Measurements from ENCODE around the gene ELOVL4. TPM values are rescaled to one million over a fixed set of nuclear protein-coding genes. Genes with fewer than 3 reads are reported as not detected.

ELOVL4 gene
- total RNA-seq, 1 donor from 2014 or later, result 5.9 TPM

- Mint-ChIP-seq H3K9me3 (ENCODE audit: low read depth) (peaks cover 13% of the 10 kb centered on the region), H3K36me3 (ENCODE audit: insufficient read depth) (no peaks in the 10 kb centered on the region), H3K4me1 (ENCODE audit: low read depth) (no peaks in the 10 kb centered on the region), H3K27me3 (no peaks in the 10 kb centered on the region), H3K27ac (no peak overlapping the region), H3K4me3 (ENCODE audit: low read depth) (no peak overlapping the region)
- DNase-seq (ENCODE audit: low spot score, unreplicated experiment), result no peak
- no peak for TF ChIP-seq CTCF (IDR thresholded peaks at IDR 0.05; ENCODE audit: unreplicated experiment)
These were observed 51.3 kb downstream of the ELOVL4 start for GRCh38 chr6:79896075-79896449.

- H3K4me3 Mint-ChIP-seq (ENCODE audit: low read depth), result no peak overlapping the region
- peaks cover 18% of the 10 kb centered on the region for H3K9me3 Mint-ChIP-seq (ENCODE audit: low read depth)
- H3K27me3 Mint-ChIP-seq, result no peaks in the 10 kb centered on the region
- H3K27ac Mint-ChIP-seq, result no peak overlapping the region
- peaks cover 2% of the 10 kb centered on the region for H3K36me3 Mint-ChIP-seq (ENCODE audit: insufficient read depth)
- no peaks in the 10 kb centered on the region for H3K4me1 Mint-ChIP-seq (ENCODE audit: low read depth)
- no peak for DNase-seq (ENCODE audit: low spot score, unreplicated experiment)
- no peak for TF ChIP-seq CTCF (IDR thresholded peaks at IDR 0.05; ENCODE audit: unreplicated experiment)
These were observed 51.8 kb downstream of the ELOVL4 start for GRCh38 chr6:79895382-79896074.

GRCh38 chr6:79894939-79895338 is 52.4 kb downstream of the ELOVL4 start:
- no peaks in the 10 kb centered on the region for H3K27me3 Mint-ChIP-seq
- no peak overlapping the region for H3K27ac Mint-ChIP-seq
- TF ChIP-seq CTCF (IDR thresholded peaks at IDR 0.05; ENCODE audit: unreplicated experiment), result no peak
- no peak for DNase-seq (ENCODE audit: low spot score, unreplicated experiment)
- H3K4me1 Mint-ChIP-seq (ENCODE audit: low read depth), result no peaks in the 10 kb centered on the region
- peaks cover 2% of the 10 kb centered on the region for H3K36me3 Mint-ChIP-seq (ENCODE audit: insufficient read depth)
- peaks cover 24% of the 10 kb centered on the region for H3K9me3 Mint-ChIP-seq (ENCODE audit: low read depth)
- no peak overlapping the region for H3K4me3 Mint-ChIP-seq (ENCODE audit: low read depth)

- no peaks in the 10 kb centered on the region for H3K4me1 Mint-ChIP-seq (ENCODE audit: low read depth)
- H3K4me3 Mint-ChIP-seq (ENCODE audit: low read depth), result no peak overlapping the region
- no peak for TF ChIP-seq CTCF (IDR thresholded peaks at IDR 0.05; ENCODE audit: unreplicated experiment)
- H3K27ac Mint-ChIP-seq, result no peak overlapping the region
- H3K36me3 Mint-ChIP-seq (ENCODE audit: insufficient read depth), result peaks cover 2% of the 10 kb centered on the region
- no peak for DNase-seq (ENCODE audit: low spot score, unreplicated experiment)
- no peaks in the 10 kb centered on the region for H3K27me3 Mint-ChIP-seq
- peaks cover 28% of the 10 kb centered on the region for H3K9me3 Mint-ChIP-seq (ENCODE audit: low read depth)
These were observed 58.8 kb downstream of the ELOVL4 start for GRCh38 chr6:79888587-79888986.

- no peaks in the 10 kb centered on the region for H3K36me3 Mint-ChIP-seq (ENCODE audit: insufficient read depth)
- peaks cover 17% of the 10 kb centered on the region for H3K9me3 Mint-ChIP-seq (ENCODE audit: low read depth)
- H3K4me1 Mint-ChIP-seq (ENCODE audit: low read depth), result peaks cover 2% of the 10 kb centered on the region
- DNase-seq (ENCODE audit: low spot score, unreplicated experiment), result no peak
- peaks cover 4% of the 10 kb centered on the region for H3K27me3 Mint-ChIP-seq
- no peak overlapping the region for H3K4me3 Mint-ChIP-seq (ENCODE audit: low read depth)
- no peak for TF ChIP-seq CTCF (IDR thresholded peaks at IDR 0.05; ENCODE audit: unreplicated experiment)
- no peak overlapping the region for H3K27ac Mint-ChIP-seq
These were observed 69.1 kb downstream of the ELOVL4 start for GRCh38 chr6:79878142-79878748.

Data from progenitor cell of endocrine pancreas (in vitro differentiated cells).